Forelimb muscle (tissue), 1 donor: ENCODE results near the gene SOD3. TPM values are rescaled to one million over a fixed set of nuclear protein-coding genes. Genes with fewer than 3 reads are reported as not detected.
A peak's percentile ranks its signal among the peaks of the same experiment; 100 is the strongest.

ENCODE experiments used
- DNase-seq: peaks from one replicate; pipeline ENCODE4 v3.0.0-alpha.2; 2013; ENCODE audit warnings: low read depth
- polyA plus RNA-seq: library from polyadenylated mRNA; unstranded; fragments of 120-200 nt; gene quantifications from one replicate; pipeline ENCODE4 v1.2.1, GENCODE V29; 2013; ENCODE audit not compliant: insufficient read length

SOD3 gene
- 27.4 TPM for polyA plus RNA-seq

GRCh38 chr4:24794916-24795665 lies at the start of gene SOD3:
SOD3 (plus strand) TSS chr4:24795573; CDS start chr4:24799522, 3,949 bp downstream.
- DNase-seq: peak; percentile 81

DNA sequence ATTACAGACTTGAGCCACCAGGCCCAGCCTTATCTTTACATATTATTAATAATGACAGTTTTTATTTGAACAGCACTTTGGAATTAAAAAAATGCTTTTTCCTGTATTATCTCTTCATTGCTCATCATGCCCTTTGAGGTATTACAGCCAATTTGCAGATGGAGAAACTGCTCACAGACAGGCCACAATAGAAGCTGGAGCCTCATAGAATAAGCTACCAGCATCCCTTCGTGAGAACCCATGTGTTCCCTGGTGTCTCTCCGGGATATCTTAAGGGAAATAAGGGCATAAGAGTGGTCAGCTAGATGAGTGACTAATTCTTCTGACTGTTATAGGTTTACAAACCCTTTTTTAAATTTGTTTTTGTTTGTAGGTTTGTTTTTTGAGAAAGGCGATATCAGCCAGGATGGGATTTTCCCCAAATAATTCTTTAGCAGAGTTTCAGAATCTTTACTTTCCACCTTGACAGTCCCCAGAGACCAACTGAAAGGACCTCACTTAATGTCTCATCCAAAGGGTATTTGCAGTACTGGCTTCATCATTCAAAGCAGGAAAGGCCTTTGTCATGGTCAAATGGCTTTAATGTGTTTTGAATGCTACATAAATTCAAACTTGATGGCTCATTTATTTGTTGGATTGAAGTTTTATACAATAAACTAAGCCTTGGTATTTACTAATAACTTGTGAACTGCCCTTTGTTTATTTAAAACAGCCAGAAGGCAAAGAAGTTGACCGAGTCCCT lies 48.0 kb upstream of the SOD3 start:
- DNase-seq: no peak

DNA sequence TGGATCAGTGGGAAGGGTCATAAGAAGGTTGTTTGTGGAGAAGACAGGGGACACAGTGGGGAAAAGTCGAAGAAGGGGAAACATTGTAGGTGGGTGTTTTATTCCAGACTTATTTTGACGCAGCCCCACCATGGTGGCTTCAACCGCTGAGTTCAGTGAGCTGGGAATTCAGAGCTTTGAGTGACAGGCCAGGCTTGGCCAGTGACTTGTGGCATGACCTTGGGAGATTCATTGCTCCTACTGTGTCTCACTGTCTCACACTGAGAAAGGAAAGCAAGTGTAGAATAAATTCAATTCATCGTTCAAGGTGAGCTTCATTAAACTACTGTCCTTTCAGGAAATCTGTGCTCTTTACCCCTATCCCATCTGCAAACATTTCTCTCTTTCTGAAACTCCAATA lies 47.4 kb upstream of the SOD3 start:
- no peak for DNase-seq

DNA sequence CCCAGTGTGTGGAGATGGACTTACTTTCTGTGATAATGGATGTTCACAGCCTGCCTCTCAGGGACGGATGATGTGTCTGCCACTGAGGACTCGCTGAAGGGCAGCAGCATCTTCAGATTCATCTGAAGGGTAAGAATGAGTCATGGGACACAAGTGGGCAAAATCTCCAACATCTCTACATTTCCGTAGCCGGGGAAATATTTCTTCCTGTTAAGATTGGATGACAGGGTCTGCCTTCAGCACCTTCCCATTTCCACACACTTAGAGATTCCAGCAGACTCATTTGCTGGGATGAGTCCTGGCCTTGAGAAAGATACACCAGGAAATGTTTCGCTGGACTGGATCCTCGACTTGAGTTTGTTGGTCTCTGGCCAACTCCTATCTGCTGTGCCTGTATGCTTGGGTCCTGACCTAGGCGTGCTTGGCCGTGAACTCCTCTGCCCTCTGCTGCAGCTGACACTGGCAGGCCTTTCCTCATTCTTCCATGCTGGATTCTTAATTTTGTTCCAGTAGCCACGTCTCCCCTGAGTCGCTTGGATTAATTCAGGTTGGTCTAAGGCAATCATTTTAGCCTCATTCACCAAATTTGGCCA lies 46.5 kb upstream of the SOD3 start:
- no peak for DNase-seq

- DNase-seq: no peak
Observed at GRCh38 chr4:24750106-24750505, 45.3 kb upstream of the SOD3 start.

- DNase-seq: no peak
Observed at GRCh38 chr4:24751926-24752539, 43.3 kb upstream of the SOD3 start.

GRCh38 chr4:24753519-24753918 lies 41.9 kb upstream of the SOD3 start:
- DNase-seq: no peak

- no peak for DNase-seq
Observed at GRCh38 chr4:24754571-24754970, 40.8 kb upstream of the SOD3 start.

- DNase-seq: no peak
Observed at GRCh38 chr4:24763631-24764297, 31.6 kb upstream of the SOD3 start.

DNA sequence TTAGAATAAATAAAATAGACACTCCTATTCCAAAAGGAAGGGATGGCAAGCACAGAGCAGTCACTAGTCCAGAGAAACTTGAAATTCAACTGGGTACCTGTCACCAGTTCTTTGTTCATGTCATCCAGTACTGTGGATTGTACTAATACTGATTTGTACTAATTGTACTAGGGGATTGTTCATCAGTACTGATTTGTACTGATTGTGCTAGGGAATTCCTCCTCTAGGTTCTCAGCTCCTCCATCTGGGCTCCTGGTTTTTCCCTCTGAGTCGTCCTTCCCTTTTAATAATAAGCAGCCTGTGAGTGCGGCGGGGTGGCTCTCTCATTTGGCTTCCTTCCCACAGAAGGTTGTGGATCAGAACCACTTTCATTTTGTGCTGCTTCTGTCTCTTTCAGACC lies 31.0 kb upstream of the SOD3 start:
- DNase-seq: no peak

DNA sequence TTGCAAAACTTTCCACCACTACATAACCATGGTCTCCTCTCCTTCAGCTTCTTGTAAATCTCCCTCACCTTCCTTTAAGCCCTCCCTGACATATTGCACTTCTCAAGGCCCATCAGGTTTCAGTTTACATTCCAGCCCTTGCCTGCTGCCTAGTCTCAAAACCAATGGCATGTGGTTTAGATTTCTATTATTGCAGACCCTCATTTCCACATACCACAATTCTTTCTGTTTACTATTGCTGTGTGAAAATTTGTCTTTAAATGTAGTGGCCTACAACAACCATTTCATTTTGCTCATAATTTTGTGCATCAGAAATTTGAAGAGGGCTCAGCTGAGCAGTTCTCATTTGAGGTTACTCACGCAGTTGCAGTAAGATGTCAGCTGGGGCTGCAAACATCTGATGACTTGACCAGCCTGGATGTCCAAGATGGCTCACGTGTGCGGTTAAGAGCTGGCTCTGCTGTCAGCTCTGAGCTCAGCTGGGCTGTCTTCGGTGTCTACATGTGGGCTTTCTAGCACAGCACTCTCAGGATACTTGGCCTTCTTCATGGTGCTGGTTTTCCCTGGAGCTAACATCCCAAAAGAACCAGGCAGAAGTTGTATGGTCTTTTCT lies 29.9 kb upstream of the SOD3 start:
- DNase-seq: no peak

DNA sequence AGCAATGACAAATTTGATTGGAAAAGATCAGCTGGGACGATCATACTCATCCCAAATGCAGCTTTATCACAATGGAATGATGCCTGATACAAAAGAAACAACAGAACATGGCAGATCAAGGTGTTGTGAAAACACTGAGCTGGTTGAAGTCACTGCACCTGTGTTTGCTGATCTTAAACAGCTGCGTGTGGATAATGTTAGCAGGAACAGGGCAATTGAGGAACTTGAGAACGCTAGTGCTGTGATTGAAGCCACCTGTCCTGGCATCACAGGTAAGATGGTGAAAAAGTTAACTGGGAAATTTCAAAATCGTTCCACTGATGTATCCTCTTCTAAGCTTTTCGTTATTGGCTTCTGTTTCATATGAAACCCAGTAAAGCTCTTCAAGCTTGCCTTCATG lies 27.4 kb upstream of the SOD3 start:
- no peak for DNase-seq

GRCh38 chr4:24768604-24769003 lies 26.8 kb upstream of the SOD3 start:
- no peak for DNase-seq

GRCh38 chr4:24769571-24769970 lies 25.8 kb upstream of the SOD3 start:
- no peak for DNase-seq

DNA sequence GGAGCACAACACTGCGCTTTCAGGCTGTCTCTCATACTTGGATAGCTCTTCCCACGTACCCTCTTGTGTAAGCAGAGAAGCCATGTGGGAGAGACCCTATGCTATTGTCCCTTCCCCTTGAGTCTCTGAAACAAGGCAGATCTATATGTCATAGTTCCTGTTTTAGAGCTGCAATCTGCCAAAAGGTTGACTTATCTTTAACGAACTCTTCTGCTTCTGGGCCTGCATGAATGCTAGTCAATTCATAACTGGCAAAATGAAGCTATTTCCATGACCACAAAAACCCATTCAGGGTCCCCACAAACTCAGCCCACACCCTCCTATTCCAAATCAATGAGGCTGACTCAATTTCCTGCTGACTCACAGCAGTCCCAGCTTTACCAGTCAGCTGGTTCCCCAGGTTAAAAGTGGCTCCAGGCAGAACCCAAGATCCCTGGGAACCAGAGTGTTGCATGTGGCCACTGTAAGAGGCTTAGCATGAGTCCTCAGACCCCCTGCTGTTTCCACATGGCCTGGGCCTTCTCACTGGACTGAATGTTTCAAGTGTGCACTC lies 25.3 kb upstream of the SOD3 start:
- DNase-seq: no peak

DNA sequence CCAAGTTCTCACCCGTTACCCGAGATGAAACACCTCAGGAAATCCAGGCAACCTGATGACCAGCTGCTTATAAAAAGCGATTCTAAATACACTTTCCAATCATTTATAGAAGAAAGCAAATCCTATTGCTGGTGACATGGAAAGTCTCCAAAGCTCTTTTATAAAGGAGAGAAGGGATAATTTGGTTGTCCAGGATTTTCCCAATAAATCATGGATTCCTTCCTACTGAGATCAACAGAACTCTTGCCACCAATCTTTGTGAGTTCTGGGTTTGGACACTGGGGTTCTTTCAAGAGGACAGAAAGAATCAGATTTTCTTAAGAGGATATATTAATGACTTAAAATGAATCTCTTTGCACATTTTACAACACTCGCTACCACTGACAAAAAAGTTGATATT lies 24.7 kb upstream of the SOD3 start:
- no peak for DNase-seq

DNA sequence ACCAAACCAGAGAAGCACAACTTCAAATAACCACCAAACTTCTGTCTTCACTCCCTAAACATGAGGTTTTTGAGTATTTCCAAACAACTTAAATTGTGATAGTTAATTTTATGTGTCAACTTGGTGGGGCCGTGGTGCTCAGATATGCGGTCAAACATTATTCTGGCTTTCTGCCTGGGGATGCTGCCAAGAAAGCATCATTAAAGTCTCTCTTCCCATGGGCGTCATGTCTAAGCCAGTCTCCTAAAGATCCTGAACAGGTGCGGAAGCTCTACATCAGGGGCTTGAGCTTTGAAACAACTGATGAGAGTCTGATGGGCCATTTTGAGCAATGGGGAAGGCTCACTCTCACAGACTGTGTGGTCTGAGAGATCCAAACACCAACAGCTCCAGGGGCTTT lies 24.1 kb upstream of the SOD3 start:
- DNase-seq: no peak

DNA sequence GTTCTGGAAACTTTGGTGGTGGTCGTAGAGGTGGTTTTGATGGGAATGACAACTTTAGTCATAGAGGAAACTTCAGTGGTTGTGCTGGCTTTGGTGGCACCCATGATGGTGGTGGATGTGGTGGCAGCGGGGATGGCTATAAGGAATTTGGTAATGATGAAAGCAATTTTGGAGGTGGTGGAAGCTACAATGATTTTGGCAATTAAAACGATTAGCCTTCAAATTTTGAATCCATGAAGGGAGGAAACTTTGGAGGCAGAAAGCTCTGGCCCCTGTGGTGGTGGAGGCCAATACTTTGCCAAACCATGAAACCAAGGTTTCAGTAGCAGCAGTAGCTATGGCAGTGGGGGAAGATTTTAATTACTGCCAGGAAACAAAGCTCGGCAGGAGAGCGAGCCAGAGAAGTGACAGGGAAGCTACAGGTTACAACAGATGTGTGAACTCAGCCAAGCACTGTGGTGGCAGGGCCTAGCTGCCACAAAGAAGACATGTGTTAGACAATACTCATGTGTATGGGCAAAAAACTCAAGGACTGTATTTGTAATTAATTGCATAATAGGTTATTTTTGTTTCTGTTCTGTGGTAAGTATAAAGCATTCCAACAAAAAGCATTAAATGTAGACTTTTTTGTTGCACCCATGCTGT lies 23.2 kb upstream of the SOD3 start:
- no peak for DNase-seq

GRCh38 chr4:24772952-24773351 lies 22.4 kb upstream of the SOD3 start:
- DNase-seq: no peak

GRCh38 chr4:24774452-24774851 lies 20.9 kb upstream of the SOD3 start:
- DNase-seq: no peak
